Superior temporal gyrus (tissue), 1 donor: ENCODE measurements around the gene SAP30L.

Experiments
- DNase-seq: peaks from one replicate; pipeline ENCODE4 v3.0.0-alpha.2; 2016; ENCODE audit errors: extremely low spot score

Gene SAP30L

DNA sequence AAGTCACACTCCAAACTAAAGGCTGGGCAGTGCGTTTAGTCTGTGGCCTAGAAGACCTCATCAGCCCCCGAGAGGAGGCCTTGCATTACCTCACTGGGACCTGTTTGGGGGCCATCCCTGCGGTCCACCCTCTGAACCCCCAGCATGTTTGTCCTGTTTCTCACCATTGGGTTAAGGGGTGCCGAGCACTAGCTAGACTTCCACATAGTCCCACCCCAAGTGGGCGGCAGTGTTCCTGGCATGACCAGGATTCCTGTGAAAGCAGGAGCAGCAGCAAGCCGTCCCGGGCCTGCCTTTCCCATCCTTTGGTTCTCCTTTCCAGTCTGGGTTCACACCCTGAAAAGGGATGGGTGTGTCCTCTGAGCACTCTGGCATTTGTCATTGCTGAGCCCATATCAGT lies 26.6 kb upstream of the SAP30L start:
- DNase-seq, result no peak

DNA sequence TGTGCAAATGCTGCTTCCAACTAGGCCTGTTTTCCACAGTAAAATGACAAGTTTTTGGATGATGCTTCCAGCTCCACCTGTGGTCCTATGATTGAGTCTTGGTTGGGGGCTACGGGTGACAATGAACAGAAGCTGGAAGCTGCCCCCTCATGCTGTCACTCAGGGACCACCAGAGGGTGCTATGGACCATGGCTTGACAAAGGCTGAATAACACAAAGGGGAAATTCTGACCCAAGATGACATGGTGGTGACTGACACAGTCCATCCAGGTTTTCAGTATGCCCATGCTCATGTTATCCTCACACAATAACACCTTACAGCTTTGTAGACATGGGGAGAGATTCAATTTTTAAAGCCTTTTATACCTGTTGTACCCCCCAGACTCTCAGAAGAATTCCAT lies 23.9 kb upstream of the SAP30L start:
- peak; percentile 34 for DNase-seq

DNA sequence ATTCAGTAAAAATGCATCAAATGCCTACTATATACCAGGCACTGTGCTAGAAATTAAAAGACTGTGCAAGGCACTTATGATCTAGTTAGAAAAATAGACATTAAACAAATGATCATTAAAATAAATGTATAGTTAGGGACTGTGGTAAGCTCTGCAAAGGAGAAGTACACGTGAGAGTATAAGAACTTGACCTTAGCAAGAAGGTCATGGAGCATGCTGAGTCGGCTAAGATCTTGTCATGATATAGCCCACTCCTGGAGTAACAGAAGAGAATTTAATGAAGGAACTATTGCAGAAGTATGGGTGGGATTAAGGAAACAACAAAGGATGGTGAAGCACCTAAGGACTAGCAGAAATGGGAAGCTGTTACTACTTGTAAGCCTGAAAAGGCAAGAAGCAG lies 23.5 kb upstream of the SAP30L start:
- no peak for DNase-seq

DNA sequence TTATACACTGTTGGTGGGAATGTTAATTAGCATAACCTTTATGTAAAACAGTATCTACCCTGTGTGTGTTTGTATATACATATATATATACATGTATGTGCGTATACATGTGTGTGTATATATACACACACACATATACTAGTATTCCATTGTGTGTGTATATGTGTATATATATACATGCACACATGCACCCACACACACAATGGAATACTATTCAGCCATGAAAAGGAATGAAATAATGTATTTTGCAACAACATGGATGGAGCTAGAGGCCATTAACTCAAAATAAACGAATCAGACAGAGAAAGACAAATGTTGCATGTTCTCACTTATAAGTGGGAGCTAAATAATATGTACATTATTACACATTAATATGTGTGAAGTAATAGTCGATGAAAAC lies 17.6 kb upstream of the SAP30L start:
- DNase-seq, result no peak

DNA sequence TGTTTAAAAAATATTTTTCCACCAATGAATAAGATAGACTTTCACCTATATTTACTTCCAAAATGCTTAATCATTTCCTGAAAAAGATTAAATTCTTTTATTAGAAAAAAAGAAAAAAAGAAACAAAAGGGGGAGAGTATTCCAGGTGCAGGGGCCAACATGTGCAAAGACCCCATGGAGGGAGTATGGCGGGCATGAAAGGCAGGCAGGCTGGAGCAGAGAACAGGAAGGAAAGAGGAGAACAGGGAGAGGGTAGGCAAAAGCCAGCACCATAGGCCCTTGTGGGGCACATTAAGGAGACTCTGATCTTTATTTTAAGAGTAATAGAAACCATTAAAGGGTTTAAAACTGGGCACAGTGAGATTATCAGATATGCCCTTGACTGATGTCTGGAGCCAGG lies 16.5 kb upstream of the SAP30L start:
- DNase-seq, result no peak

DNA sequence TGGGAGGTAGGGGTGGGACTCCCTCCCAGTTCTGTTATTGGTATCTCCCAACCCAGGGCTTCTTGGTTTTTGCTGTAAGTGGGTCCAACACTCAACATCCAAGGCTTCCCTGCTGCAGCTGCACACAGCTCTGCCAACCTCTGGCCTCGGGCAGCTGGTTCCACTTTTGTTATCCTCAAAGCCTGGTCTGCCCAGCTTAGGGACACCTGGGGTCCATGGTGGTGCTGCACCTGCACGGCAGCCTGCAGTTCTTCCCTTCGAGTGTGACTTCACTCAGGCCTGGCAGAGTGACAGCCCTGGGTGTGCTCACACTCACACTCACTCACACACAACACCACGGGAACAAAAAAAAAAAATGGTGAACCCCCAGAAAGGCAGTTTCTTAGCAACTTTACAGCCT lies 15.3 kb upstream of the SAP30L start:
- DNase-seq, result no peak

DNA sequence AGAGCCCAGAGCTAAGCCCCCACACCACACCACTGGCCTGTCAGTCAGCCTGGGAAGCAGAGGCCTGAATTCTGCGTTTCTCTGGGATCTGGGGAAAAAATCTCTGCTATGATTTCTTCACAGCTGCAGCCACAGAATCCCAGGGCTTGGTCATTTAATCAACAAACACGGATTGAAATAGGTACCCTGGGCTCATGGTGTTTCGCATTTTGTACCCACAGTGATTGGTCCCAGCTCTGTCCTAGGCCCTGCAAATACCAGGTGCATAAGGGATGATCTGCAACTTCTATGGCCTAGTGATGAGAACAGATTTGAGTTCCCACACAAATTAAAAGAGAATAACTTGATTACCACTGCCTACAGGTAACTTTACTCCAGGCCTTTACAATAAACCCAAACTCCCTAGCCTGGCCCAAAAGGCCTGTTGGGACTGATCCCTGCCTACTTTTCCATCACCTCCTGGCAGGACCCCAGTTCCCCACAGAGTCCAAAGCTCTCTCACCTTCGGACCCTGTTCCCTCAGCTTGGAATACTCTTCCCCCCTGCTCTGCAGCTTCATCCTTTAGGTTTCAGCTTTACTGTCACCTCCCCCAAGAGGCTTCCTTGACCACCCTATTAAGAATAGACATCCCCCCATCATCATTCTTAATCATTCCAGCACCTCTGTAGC lies 14.7 kb upstream of the SAP30L start:
- no peak for DNase-seq

DNA sequence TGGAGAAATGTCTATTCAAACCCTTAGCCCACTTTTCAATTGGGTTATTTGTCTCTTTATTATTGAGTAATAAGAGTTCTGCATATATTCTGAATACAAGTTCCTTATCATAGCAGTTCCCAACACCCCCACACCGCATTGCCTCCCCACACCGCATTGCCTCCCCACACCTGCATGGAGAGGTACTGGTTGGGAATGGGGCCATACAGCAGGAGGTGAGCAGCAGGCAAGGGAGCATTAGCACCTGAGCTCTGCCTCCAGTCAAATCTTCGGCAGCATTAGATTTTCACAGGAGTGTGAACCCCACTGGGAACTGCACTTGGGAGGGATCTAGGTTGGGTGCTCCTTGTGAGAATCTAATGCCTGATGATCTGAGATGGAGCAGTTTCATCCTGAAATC lies 10.6 kb upstream of the SAP30L start:
- no peak for DNase-seq

DNA sequence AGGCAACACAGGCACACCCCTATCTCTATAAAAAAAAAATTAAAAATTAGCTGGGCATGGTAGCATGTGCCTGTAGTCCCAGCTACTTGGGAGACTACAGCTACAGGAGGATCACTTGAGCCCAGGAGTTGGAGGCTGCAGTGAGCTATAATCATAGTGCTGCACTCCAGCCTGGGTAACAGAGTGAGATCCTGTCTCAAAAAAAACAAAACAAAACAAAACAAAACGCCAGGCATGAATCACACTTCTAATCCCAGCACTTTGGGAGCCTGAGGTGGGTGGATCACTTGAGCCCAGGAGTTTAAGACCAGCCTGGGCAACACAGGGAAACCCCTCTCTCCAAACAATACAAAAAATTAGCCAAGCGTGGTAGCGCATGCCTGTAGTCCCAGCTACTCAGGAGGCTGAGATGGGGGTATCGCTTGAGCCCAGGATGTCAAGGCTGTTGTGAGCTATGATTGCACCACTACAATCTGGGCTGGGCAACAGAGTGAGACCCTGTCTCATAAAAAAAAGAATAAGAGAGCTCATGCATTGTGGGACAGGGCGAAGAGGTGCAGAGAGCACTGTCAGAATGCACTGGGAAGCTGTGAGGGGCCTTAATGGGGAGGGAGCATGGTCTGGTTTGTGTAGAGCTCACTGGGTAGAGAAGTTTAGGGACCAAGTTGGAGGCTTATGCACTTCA lies 8.4 kb upstream of the SAP30L start:
- DNase-seq, result no peak

DNA sequence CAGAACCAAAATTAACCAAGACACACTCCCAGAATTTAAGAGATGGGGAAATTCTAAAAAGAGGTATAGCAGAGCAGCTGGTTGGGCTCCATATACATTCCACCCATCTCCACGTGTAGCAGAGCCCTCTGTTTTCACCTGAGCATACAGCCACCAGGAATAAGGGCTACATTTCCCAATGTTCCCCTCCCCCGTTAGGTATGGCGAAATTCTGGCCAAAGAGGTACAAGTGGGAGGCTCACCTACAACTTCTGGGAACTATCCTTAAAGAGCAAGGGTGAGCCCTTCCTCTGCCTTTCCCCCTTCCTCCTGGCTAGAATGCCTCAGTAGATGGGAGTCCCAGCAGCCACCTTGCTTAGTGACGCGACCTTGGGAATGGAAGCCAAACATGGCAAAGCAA lies 5.3 kb upstream of the SAP30L start:
- DNase-seq, result no peak

DNA sequence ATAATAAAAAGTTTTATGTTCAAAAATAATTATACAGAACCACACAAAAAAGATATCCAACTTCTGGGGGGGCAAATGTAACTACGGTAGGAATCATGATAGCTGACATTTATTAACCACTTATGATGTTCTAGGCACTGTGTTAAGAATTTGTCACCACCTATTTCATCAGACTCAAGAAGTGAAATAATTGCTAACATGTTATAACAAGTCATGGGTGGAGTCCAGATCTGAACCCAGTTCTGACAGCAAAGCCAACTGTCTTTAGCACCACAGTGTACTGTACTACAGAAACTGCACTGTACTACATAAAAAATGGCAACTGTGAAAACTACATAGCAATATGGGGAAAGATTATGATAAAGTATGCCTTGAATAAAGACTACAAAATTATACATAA lies 3.0 kb upstream of the SAP30L start:
- DNase-seq, result no peak

DNA sequence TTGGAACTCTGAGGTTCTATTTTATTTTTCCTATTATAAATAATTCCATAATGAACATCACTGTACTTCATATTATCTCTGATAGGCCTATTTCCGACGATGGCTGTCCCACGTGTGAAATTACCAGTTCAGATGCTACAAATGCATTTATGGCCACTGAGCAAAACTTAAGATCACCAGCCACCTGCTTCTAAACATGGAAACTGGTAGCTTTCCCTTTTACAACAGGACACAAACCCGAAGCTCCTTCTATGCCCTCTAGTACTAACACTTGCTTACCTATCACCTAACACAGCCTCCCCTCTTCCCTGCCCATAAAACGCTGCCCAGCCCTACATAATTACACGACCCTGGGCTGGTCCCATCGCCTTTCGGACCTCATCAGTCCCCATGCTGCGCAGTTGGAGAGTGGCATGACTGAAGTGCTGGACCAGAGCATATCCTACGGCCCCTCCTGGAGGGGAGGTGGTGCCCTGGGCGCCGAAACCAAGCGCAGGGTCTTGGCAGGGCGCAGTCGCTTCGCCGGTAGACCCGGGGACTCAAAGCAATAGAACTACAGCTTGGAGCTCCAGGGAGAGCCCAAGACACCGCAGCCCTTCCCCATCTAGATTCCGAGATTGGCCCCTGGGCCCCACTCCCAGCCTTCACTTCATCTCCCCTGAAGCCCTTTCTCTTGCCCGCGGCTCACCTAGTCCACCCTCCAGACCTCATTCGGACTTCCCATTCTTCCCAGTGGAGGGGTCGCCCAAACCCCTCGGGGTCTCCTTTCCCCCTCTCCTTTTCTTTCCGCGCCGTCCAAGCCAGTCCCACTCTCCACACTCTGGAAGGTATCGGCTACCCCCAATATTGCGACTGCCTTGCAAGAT lies 1.0 kb upstream of the SAP30L start:
- no peak for DNase-seq

DNA sequence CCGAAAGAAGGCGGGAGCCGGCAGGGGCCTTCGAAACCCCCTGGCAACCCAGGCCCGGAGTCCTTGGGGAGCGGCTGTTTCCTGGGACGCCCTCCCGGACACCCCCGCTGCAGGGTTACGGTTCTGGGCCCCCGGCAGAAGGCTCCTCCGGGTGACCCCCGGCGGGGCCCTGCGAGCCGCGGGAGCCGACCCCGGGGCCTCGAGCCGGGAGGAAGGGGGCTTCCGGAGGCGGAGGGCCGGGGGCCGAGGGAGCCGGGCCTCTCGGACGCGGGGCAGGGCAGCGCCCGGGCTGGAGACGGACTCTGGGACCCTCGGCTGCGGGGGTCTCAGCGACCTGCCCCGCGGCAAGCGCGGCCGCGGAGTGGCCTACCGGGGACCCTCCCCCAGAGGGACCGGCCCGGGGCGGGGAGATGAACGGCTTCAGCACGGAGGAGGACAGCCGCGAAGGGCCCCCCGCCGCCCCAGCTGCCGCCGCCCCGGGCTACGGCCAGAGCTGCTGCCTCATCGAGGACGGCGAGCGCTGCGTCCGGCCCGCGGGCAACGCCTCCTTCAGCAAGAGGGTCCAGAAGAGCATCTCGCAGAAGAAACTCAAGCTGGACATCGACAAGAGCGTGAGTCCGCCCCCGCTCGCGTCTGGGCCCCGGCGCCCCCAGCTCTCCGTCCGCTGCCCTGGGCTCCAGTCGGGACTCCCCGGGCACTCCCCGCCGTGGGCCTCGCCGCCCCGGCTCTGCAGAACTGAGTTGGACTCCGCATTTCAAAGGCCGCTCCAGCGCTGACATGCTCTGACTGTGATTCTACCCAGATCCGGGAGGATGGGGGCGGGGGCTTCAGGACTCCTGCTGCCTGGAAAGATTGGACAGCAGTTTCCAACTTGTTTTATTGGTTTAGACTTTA lies 645 bp downstream of the SAP30L start:
- peak; percentile 36 for DNase-seq

DNA sequence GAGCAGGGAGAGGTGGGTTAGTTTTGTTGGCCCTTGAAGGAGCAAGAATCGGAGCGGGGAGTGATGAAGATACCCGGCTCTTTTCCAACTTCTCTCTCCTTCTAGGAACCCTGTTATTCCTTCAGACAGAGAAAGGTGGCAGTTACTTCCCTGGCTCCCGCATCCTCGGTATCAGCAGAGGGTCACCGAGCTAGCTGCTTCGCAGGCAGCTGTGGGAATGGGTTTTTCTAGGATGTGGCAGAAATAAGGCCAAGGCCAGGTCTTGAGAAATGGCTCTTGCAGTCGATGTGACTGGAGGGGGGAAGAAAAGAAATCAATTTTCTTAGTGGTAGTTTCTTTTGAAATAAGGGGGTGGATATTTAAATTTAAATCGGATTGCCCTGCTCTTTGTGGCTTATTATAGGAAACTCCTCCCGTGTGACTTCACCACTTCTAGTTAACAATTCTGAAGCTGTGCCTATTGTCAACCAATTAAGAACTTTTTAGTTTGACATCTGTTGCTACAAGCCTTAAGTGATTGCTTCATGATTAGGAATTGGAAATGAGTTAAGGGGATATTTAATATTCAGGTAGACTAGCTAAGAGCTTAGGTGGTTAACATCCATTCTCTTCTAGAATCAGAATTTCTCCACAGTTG lies 1.4 kb downstream of the SAP30L start:
- no peak for DNase-seq

DNA sequence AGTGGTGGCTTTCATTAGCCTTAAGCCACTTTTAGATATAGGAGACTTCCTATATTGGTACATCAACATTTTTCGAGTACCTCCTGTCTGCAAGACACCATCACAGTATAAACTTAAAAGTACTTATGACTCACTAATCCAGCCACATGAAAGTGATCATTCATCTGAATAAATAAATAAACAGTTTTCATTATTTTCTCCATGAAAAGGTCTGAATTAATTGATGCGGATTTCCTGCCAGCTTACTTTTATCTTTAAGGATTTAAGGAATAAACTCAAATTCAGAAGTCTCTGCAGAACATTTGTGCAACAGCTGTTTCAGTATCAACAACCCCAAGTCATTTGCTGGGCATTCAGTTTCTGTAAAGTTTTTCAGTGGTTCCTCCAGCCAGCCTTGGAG lies 4.0 kb downstream of the SAP30L start:
- DNase-seq, result no peak

DNA sequence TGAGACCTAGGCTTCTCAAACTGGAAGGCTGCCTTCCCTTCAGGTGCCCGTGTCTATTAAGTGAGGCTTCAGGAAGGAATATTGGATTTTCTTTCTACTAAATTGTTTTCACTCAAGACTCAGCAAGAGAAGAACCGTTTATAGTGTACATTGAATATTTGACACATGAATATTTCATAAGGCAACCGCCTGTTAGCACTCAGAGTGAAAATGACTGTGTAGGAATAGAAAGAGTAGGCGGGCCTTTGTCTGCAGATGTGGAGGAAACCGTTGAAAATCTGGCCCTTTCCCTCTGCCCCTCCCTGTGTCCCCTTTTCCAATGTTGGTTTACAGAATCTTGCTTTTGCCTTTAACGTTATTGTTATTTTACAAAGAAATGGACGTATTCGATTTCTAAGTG lies 6.2 kb downstream of the SAP30L start:
- DNase-seq, result no peak

DNA sequence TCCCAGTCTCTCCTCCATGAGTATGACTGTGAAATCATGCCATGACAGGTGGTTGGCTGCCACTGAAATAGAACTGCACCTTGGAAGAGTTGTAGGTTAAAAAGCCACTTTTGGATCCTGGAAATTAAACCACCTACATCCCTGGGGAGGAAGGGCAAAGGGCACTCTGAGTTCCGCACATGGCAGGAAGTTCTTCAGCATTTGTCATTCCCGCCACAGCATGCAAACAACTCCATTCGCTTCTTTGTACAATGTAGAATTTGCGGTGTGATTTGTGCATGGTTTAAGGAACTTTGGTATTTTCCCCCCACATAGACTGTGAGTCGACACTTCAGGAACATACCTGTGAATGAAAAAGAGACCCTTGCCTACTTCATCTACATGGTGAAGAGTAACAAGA lies 9.8 kb downstream of the SAP30L start:
- DNase-seq, result no peak

DNA sequence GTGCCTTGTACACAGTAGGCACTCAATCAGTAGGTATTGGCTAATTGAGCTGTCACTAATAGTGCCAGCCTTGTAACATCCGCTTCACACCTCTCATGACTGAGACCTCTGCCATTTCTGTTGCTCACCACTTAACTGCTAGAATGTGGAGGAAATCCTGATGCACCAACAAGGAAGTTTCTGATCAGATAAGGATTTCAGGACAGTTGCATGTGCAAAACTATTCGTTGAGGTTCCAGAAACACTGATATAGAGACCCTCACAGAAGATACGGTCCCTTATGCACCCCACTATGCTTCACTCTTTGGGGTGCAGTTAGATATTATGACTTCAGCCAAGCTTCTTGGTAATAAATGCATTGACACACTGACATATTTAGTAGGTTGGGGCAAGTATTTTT lies 10.7 kb downstream of the SAP30L start:
- no peak for DNase-seq

DNA sequence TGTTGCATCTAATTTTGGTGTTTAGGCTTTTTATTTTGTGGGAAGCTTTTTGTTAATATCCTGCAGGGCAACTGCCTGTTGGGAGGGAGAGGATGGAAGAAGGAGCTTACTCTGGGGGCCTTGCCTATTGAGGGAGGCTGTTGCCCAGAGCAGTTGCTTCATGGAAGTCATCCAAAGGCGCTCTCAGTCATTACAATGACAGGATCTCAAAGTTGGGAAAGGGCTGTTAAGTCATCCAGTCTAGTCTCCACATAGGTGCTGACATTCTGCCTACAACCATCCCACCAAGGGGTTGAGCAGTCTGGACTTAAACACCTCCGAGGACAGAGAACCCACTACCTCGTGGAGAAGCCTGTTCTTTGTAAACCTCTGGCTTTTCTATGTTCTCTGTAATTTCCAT lies 13.2 kb downstream of the SAP30L start:
- no peak for DNase-seq

DNA sequence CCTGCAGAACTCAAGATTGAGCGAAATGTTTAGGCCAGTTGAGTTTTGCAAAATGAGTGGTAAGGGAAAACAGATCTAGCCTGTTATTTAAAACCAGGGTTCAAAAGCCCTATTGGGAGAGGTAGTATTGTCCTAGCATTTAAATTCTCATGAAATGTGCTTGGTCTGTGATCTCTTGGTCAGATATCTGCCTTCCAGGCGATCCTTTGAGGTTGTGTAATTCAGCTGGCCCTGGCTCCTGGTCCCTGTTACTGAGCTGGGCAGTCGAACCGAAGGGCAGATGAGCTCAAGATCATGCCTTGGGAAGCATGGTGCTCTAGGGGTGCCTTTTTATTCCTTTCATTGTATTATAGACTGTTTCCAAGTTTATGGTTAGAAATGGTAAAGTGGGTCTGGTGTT lies 14.4 kb downstream of the SAP30L start:
- no peak for DNase-seq

DNA sequence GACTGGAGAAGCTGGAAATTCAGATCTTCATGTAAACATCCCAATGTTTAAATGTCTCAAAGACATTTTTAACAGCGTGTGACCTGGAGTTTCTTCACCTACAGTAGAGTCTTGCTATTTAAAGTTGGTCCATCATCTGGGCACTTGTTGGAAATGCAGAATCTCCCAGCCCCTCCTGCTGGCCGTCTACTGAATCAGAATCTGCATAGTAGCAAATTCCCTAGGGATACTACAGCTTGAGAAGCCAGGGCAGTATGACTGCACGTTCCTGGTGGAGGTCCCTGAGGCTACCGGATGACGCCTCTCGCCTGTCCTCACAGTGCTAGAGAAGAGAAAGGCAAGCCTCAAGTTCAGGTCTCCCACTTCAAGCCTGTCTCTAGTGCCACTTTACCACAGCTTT lies 15.7 kb downstream of the SAP30L start:
- DNase-seq, result no peak
